NCI-H146 treated with DMSO at 0.1 percent for 48 hours (cell line): ENCODE measurements around the gene ZNF787.
A peak's percentile ranks its signal among the peaks of the same experiment; 100 is the strongest.
"Not testable (repeated sequence)": the region's sequence is repeated elsewhere in the genome, so short reads cannot be mapped to it uniquely, and the experiment has no call there.

ENCODE experiments used
- DNase-seq: peaks from one replicate; lab custom pipeline; 2025; ENCODE audit not compliant: unreplicated experiment; lab: John Stamatoyannopoulos, UW

The ZNF787 gene

GRCh38 chr19:56106993-56107392 lies 14.1 kb downstream of the ZNF787 start:
- no peak for DNase-seq

GRCh38 chr19:56106397-56106849 lies 14.7 kb downstream of the ZNF787 start:
- DNase-seq: no peak

GRCh38 chr19:56105831-56106396 lies 15.2 kb downstream of the ZNF787 start:
- DNase-seq: not testable (repeated sequence)

DNA sequence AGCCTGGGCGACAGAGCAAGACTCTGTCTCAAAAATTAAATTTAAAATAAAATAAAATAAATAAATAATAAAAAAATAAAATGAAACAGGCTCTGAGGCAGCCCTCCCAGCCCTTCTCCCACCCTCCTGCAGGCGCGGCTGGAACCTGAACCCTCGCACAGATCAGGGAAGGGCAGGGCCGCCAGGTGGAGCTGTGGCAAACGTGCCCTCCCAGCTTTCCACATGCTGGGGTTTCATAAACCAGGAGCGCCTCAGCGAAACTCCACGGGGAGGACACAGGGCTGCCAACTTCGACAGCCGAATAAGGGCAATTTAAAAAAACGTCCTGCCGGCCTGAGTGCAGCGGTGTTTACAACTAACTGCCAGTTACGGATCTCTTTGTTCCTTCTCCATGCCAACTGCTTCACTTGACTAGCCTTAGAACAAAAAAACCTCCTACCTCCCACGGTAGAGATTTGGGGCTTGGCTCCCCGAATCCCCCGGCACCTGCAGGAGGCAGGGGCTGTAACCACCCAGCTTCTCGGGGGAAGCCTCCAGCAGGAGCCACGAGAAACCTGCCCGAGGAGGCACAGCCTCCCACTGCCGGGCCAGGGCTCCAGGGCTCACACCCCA lies 15.9 kb downstream of the ZNF787 start:
- peak; percentile 30 for DNase-seq

- DNase-seq: no peak
Observed at GRCh38 chr19:56104423-56104822, 16.7 kb downstream of the ZNF787 start.

DNA sequence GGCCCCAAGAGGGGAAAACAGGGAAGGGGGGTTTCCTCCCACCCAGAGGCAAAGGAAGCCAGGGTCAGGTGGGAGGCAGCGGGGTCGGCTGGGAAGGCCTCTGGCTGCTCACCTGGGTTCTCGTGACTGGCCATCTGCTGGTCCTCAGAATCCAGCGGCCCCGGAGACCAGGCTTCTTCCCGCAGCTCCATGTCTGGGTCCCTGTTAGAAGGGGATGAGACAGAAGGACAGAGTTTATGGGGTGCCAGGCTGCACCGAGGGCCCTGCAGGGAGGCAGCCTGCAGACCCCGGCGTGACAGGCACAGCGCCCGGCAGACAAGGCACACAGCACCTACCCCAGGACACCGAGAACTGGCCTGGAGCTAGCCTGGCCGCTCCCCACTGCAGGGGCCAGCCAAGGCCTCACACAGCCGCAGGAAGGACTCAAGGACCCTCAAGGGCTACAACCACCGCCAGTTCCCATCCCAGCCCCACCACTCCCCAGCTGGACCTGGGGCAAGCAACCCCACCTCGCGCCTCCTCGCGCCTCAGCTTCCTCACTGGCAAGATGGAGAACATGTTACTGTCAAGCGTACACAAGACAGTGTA lies 18.0 kb downstream of the ZNF787 start:
- no peak for DNase-seq

DNA sequence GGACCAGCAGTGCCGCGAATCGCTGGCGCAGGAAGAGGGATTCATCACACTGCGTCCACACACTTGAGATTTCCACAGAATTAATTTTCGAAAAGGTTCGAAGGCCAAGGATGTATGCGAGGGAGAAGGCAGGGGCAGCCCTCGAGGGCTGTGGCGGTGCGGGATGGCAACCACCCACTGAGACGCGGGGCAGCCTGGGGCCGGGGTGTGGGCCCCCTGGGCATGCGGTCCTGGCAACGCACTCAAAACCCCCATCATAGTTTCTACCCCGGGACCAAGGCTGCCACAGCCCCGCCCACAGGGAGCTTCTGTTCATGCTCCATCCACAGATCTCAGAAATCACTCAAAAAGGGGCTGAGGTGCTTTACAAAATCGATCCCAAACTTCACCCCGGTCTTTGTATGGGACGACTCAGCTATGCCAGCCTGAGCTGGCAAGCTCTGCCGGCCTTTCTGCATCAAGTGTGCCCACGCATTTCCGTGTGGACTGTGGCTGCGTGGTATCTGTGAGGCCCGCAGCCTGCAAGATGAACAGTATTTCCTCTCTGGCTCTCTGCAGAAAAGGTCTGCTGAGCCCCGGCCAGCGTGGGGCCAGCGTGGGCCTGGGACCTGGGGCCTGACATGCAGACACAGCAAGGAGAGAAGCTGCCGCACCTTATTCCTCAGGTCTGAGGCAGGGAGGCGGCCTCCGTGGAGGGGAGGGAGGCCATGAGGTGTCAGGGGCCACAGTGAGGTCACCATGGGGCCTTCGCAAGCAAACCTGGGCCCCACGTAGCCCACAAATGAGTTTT lies 19.2 kb downstream of the ZNF787 start:
- DNase-seq: no peak

- DNase-seq: no peak
Observed at GRCh38 chr19:56101095-56101494, 20.0 kb downstream of the ZNF787 start.

DNA sequence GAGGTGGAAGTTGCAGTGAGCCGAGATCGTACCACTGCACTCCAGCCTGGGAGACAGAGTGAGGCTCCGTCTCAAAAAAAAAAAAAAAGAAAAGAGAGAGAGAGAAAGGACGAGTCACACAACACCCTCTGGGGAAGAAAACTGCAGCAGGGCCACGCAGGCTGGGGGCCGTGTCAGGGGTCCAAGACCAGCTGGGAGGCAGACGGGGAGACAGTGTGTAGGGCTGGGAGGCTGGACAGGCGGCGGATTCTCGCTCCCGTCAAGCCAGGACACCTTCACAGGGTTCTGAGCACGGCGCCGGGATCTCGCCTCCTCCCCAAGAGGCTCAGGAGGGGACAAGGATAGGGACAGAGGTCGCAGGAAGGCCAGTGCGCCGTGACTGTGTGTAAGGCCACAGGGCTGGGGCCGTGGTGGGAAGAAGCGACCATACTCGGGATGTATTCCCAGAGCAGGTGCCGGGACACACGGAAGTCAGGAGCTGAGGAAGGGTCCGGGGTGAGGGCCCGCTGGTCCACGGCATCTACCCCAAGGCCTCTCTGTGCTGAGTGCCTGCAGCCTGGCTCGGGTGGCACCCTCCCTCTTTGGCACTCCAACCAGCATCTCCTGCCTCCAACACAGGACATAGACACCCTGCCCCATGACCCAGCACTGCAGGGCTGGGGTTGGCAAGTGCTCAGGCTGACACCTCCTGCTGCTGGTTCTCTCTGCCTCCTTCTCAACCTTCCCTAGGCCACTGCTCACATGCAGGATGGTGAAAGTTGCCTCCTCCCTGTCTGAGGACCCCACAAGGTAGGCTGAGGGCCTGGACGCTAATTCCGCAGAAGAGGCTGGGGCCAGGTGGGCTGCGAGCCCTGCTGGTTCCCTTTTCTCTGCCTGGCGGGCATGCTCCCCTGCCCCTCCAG lies 21.2 kb downstream of the ZNF787 start:
- no peak for DNase-seq

GRCh38 chr19:56098731-56099568 lies 22.1 kb downstream of the ZNF787 start:
- DNase-seq: no peak

DNA sequence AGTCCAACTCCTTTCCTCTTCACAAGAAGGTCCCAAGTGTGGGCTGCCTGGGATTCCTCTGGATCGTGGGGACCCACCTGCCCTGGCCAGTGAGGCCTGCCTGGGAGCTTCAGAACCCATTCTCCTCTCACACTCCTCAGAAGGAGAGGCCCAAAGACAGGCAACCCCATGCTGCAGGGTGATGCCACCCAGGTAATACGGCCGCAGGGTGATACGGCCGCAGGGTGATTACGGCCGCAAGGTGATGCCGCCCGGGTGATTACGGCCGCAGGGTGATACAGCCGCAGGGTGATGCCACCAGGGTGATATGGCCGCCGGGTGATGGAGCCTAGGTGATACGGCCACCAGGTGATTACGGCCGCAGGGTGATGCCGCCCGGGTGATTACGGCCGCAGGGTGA lies 22.9 kb downstream of the ZNF787 start:
- DNase-seq: not testable (repeated sequence)

DNA sequence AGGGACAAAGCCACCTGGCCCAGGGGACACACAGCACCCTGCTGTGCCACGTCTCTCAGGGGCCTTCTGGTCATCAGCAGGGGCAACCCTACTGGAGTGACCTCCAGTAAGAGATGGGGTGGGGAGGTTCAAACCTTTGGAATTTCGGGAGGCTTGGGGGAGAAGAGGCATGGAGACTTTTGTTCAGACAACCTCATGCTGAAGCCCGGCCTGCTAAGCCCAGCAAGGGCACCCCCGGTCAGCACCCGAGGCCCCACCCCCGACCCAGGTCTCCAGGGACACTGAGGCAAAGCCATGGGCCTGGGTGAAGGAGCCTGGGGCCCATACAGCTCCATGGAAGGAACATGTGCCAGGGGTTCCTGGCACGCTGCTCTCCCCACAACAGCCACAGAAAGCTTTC lies 23.3 kb downstream of the ZNF787 start:
- no peak for DNase-seq

DNA sequence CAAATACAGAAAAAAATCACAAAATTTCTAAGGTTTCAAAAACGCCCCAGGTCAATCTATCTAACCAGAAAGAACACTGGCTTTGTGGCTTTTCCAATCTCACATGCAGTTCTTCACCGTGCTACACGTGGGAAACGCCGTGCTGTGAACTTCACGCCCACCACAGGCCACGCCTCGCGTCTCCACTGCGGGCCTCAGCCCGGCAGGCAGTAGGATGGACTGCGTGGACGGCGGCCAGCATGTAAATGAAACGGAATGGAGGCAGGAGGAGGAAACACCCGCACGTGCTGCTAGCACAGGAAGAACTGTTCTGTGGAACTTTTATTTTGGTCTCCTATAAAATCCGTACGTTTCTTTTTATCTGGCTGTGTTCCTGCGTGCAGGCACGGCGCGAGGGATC lies 23.8 kb downstream of the ZNF787 start:
- DNase-seq: no peak

GRCh38 chr19:56096665-56097064 lies 24.4 kb downstream of the ZNF787 start:
- no peak for DNase-seq

DNA sequence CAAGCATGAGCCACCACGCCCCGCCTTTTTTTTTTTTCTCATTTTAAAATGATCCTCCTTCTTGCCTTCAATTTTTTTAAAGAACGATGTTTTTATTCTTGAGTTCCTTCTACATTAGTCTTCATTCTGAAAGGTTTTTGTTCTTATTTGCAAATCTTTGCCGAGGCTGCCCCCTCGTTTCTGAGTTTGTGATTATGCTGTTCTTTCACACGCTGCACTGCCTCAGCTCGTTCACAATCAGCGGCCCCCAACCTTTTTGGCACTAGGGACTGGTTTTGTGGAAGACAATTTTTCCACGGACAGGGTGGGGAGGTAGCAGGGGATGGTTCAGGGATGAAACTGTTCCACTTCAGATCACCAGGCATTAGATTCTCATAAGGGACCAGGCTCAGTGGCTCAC lies 26.6 kb downstream of the ZNF787 start:
- DNase-seq: no peak

- DNase-seq: no peak
Observed at GRCh38 chr19:56092685-56093631, 28.1 kb downstream of the ZNF787 start.

GRCh38 chr19:56091751-56092546 lies 29.1 kb downstream of the ZNF787 start:
- DNase-seq: no peak

DNA sequence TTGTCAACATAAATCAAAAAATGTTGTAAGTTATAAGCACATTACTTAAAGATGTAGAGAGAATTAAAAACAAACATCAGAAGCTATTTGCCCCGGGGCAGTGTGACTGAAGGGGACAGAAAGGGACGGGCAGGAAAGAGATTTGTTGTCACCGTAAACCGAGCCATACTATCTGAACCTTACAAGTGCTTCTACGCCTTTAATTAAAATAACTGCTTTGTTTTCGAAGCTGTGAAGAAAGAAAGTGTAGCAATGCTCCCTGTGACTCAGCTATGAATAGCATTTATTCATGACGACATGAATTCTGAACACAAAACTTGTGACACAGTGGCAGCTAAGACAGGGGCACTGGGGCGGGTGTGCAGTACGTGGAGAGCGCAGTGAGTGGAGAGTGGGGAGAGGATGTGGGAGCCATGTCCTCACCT lies 30.0 kb downstream of the ZNF787 start:
- no peak for DNase-seq
